ENCODE data around the gene FNTB. TPM values are rescaled to one million over a fixed set of nuclear protein-coding genes. Genes with fewer than 3 reads are reported as not detected.

Gene FNTB
- total RNA-seq, 1 experiment from 2014 or later, result 17.9 TPM

Other genes starting within 250 kb of the FNTB start
- gene SPTB, start 107.0 kb upstream of the FNTB start, total RNA-seq (2014; rRNA removed; shearing (Covaris generic)), result 0.84 and 1.2 TPM in 2 replicates
- 55.1 and 62.2 TPM in 2 replicates for gene CHURC1, start 72.4 kb upstream of the FNTB start, total RNA-seq (2014; rRNA removed; shearing (Covaris generic))
- gene GPX2, start 44.1 kb upstream of the FNTB start, total RNA-seq (2014; rRNA removed; shearing (Covaris generic)), result not detected in 2 replicates
- 3.4 and 4.3 TPM in 2 replicates for gene RAB15, start 14.6 kb upstream of the FNTB start, total RNA-seq (2014; rRNA removed; shearing (Covaris generic))
- 28.2 and 36.8 TPM in 2 replicates for gene MAX, start 115.6 kb downstream of the FNTB start, total RNA-seq (2014; rRNA removed; shearing (Covaris generic))